Measurements from ENCODE around the gene HEG1. TPM values are rescaled to one million over a fixed set of nuclear protein-coding genes. Genes with fewer than 3 reads are reported as not detected.
"Not testable (repeated sequence)": the region's sequence is repeated elsewhere in the genome, so short reads cannot be mapped to it uniquely, and the experiment has no call there.

The HEG1 gene
- total RNA-seq, 2 donors from 2014 or later: 9.8 to 13.9 TPM

- no peak for ATAC-seq
- no peaks in the 10 kb centered on the region for H3K9me3 Mint-ChIP-seq
- DNase-seq (ENCODE audit: low spot score in 2 of 2): no peak
- H3K27ac Mint-ChIP-seq: no peak overlapping the region
- peaks cover 0 to 9% of the 10 kb centered on the region in 2 donors for H3K36me3 Mint-ChIP-seq
Measured at GRCh38 chr3:124967964-124968363, 87.8 kb downstream of the HEG1 start.

- DNase-seq (ENCODE audit: low spot score in 2 of 2) (no peak), ATAC-seq (no peak)
- Mint-ChIP-seq H3K27ac (no peak overlapping the region), H3K9me3 (no peaks in the 10 kb centered on the region), H3K36me3 (peaks cover 0 to 9% of the 10 kb centered on the region in 2 donors)
Measured at GRCh38 chr3:124966521-124967445, 89.0 kb downstream of the HEG1 start.

GRCh38 chr3:124965413-124965812, 90.4 kb downstream of the HEG1 start:
- Mint-ChIP-seq H3K36me3 (peaks cover 0 to 5% of the 10 kb centered on the region in 2 donors), H3K27ac (no peak overlapping the region), H3K9me3 (no peaks in the 10 kb centered on the region)
- no peak for DNase-seq (ENCODE audit: low spot score in 2 of 2)
- ATAC-seq: no peak

GRCh38 chr3:124964387-124964786, 91.4 kb downstream of the HEG1 start:
- Mint-ChIP-seq H3K9me3 (no peaks in the 10 kb centered on the region), H3K36me3 (no peaks in the 10 kb centered on the region), H3K27ac (no peak overlapping the region)
- no peak for DNase-seq (ENCODE audit: low spot score in 2 of 2)
- peak; percentile 39 to 95 for ATAC-seq

DNA sequence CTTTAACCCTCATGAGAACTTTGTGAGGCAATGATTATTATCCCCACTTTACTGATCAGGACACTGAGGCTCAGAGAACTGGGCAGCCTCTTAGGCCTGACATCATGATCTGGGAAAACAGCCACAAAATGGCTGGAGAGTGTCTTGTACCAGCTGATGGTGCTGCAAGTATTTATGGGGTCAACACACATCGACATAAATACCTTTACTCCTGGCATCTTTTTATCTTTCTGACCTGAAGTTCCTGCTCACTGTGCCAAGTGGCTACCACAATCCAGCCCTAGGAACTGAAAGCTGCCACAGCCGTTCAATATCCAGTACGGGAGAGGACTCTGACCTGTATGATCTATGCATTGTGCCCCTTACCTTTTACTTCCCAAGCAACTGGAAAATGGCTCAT, 92.0 kb downstream of the HEG1 start:
- ATAC-seq: no peak
- DNase-seq (ENCODE audit: low spot score in 2 of 2): no peak
- H3K9me3 Mint-ChIP-seq: no peaks in the 10 kb centered on the region
- no peak overlapping the region for H3K27ac Mint-ChIP-seq
- no peaks in the 10 kb centered on the region for H3K36me3 Mint-ChIP-seq

DNA sequence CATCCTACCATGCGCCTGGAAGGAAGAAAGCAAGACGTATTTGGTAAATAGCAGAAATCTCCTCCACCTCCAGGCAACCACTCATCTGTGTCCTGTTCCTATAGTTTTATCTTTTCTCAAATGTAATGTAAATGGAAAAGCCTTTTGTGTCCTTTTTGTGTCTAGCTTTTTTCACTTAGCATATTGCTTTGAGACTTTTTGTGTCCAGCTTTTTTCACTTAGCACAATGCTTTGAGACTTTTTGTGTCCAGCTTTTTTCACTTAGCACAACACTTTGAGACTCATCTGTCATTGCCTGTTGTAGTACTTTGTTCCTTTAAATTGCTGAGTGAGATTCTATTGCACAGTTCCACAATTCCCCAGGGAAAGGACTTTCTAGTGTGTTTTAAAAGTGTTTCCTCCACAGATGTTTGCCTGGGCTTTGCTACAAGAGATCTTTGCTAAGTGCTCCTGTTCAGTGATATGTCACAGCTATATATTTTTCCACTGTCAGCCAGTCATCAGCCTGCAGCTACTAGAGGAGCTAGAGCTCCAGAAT, 93.3 kb downstream of the HEG1 start:
- Mint-ChIP-seq H3K27ac (no peak overlapping the region), H3K36me3 (no peaks in the 10 kb centered on the region)

DNA sequence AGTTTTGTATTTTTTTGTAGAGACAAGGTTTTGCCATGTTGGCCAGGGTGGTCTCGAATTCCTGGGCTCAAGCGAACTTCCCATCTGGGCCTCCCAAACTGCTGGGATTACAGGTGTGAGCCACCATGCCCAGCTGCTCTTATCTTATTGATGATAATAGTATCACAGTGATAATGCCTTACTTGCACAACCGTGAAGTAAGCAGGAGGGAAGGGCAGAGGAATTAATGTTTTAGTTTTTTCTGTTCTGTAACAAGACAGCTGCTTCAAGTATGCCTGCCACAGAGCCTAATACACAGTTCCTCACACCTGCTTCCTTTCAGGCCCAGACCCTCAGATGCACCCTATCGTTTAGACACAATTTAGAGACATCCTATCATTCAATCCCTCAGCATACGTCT, 95.1 kb downstream of the HEG1 start:
- DNase-seq (ENCODE audit: low spot score in 2 of 2) (no peak), ATAC-seq (no peak)
- no peaks in the 10 kb centered on the region for H3K36me3 Mint-ChIP-seq
- H3K9me3 Mint-ChIP-seq: peaks cover 0 to 4% of the 10 kb centered on the region in 2 donors
- H3K27ac Mint-ChIP-seq: no peak overlapping the region

More for the DNA sequence above, 93.3 kb downstream of the HEG1 start:
- no peaks in the 10 kb centered on the region for H3K9me3 Mint-ChIP-seq
- ATAC-seq (no peak), DNase-seq (ENCODE audit: low spot score in 2 of 2) (no peak)

- Mint-ChIP-seq H3K36me3 (no peaks in the 10 kb centered on the region), H3K27ac (no peak overlapping the region), H3K9me3 (peaks cover 0 to 4% of the 10 kb centered on the region in 2 donors)
- DNase-seq (ENCODE audit: low spot score in 2 of 2) (no peak), ATAC-seq (no peak)
Measured at GRCh38 chr3:124960105-124960504, 95.7 kb downstream of the HEG1 start.

DNA sequence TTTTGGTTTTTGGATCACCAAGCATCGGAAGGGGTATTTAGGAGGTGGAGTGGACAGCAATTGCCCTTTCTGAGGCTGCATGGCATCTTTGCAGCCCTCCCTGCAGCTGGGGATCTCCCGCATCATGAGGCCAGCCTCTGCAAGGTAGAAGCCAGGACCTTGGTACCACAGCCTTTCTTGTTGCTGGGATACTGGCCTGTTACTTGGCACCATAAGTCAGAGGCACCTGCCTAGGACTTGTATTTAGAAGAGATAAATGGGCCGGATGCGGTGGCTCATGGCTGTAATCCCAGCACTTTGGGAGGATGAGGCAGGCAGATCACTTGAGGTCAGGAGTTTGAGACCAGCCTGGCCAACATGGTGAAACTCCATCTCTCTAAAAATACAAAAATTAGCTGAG, 97.8 kb downstream of the HEG1 start:
- not testable (repeated sequence) for H3K36me3 Mint-ChIP-seq; ATAC-seq; DNase-seq (ENCODE audit: low spot score in 2 of 2); H3K27ac Mint-ChIP-seq; H3K9me3 Mint-ChIP-seq

DNA sequence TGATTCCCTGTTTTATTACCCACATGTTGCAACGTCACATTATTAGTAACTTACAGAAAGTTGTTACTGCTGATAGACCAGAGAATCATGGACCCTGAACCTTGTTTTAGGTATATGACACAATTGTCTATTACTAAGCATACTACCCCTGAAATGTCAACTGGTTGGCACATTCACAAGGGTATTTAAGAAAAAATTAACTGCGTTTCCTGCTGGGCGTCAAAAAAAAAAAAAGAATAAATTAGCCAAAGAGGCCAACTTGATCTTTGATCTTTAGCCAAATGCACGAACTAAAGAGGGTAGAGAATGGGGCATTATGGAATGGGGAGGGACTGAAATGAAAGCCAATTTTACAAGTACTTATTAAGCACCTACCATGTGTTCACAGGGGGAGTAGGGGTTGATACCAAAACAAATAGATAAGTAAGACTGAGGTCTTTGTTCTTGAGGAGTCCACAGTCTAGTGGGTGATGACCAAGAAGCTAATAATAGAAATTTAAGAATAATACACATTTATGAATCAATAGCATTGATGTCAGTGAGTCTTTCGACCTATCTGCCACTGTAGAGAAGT, 103.4 kb downstream of the HEG1 start:
- Mint-ChIP-seq H3K9me3 (peaks cover 0 to 4% of the 10 kb centered on the region in 2 donors), H3K27ac (no peak overlapping the region), H3K36me3 (no peaks in the 10 kb centered on the region)
- ATAC-seq: no peak
- no peak for DNase-seq (ENCODE audit: low spot score in 2 of 2)

GRCh38 chr3:124951511-124952281, 104.1 kb downstream of the HEG1 start:
- no peaks in the 10 kb centered on the region for H3K36me3 Mint-ChIP-seq
- H3K27ac Mint-ChIP-seq: no peak overlapping the region
- DNase-seq (ENCODE audit: low spot score in 2 of 2): no peak
- H3K9me3 Mint-ChIP-seq: no peaks in the 10 kb centered on the region
- no peak for ATAC-seq

- H3K27ac Mint-ChIP-seq: no peak overlapping the region
- DNase-seq (ENCODE audit: low spot score in 2 of 2): no peak
- ATAC-seq: no peak
- no peaks in the 10 kb centered on the region for H3K36me3 Mint-ChIP-seq
- H3K9me3 Mint-ChIP-seq: no peaks in the 10 kb centered on the region
Measured at GRCh38 chr3:124950026-124950425, 105.8 kb downstream of the HEG1 start.

DNA sequence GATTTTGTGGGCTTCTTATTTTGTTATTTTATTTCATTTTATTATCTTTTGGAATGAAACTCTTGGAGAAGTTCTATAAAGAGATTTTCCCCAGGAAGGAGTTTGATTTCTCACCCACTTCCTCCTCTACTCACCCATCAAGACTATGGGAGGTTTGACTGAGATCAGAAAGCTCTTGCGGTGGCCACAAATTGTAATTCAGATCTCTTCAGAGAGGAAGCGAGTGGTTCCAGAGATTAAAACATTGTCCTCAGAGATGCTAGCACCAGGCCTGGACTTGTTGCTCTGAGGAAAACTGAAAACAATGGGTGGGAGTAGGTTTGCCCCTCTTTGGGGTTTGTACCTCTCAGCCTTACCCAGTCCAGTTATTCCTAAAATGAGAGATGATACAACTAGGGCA, 113.2 kb downstream of the HEG1 start:
- no peak for DNase-seq (ENCODE audit: low spot score in 2 of 2)
- no peaks in the 10 kb centered on the region for H3K36me3 Mint-ChIP-seq
- no peak for ATAC-seq
- H3K27ac Mint-ChIP-seq: no peak overlapping the region
- no peaks in the 10 kb centered on the region for H3K9me3 Mint-ChIP-seq

- ATAC-seq: no peak
- Mint-ChIP-seq H3K27ac (peak overlapping the region in 1 of 2 donors; percentile 36), H3K9me3 (no peaks in the 10 kb centered on the region)
Measured at GRCh38 chr3:124941771-124942170, 114.0 kb downstream of the HEG1 start.

GRCh38 chr3:124939661-124940060, 116.1 kb downstream of the HEG1 start:
- no peak overlapping the region for H3K27ac Mint-ChIP-seq
- ATAC-seq (no peak), DNase-seq (ENCODE audit: low spot score in 2 of 2) (no peak)
- no peaks in the 10 kb centered on the region for H3K36me3 Mint-ChIP-seq
- no peaks in the 10 kb centered on the region for H3K9me3 Mint-ChIP-seq

More at GRCh38 chr3:124941771-124942170, 114.0 kb downstream of the HEG1 start:
- no peaks in the 10 kb centered on the region for H3K36me3 Mint-ChIP-seq
- no peak for DNase-seq (ENCODE audit: low spot score in 2 of 2)

DNA sequence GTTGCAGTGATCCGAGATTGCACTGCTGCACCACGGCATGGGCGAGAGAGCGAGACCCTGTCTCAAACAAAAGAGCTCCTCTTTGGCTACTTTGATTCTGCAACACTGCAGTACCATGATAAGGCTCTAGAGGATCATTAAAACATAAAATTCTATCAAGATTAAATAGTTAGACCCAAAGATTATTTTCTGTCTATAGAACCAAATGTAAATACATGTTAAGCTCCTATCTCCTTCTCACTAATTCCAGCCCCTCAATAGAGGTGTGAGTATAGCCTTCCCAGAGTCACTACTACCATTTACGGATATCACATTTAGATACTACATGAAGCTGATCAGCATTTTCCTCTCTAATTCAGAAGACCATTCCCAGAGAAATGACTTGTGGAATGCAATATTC, 116.9 kb downstream of the HEG1 start:
- Mint-ChIP-seq H3K9me3 (no peaks in the 10 kb centered on the region), H3K36me3 (no peaks in the 10 kb centered on the region), H3K27ac (no peak overlapping the region)
- DNase-seq (ENCODE audit: low spot score in 2 of 2) (no peak), ATAC-seq (no peak)

DNA sequence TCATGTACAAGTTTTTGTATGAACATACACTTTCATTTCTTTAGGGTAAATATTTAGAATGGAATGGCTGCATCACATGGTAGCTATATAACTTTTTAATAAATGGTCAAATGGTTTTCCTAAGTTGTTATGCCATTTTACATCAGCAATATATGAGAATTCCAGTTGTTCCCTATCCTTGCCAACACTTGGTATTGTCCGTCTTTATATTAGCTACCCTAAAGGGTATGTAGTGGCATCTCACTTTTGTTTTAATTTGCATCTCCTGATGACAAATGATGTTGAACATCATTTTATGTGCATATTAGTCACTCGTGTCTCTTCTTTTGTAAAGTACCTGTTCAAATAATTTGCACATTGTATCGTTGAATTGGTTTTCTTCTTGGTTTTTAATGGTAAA, 118.7 kb downstream of the HEG1 start:
- ATAC-seq: no peak
- DNase-seq (ENCODE audit: low spot score in 2 of 2): no peak
- H3K36me3 Mint-ChIP-seq: no peaks in the 10 kb centered on the region
- H3K9me3 Mint-ChIP-seq: no peaks in the 10 kb centered on the region
- H3K27ac Mint-ChIP-seq: no peak overlapping the region

Data from activated naive CD4-positive, alpha-beta T cell treated with anti-CD3 and anti-CD28 coated beads, Interleukin-2, amount 50 U/mL, for 72 hours (primary cell).